ENCODE data around the gene COG2.

Gene COG2

GRCh38 chr1:230610589-230610988, 31.7 kb upstream of the COG2 start:
- Histone ChIP-seq H3K4me1 (ENCODE audit: control insufficient read depth, insufficient read depth, low read length) (no peaks in the 10 kb centered on the region), H3K9me3 (ENCODE audit: control insufficient read depth in 2 of 2, low read length in 2 of 2) (no peaks in the 10 kb centered on the region), H3K27ac (ENCODE audit: low read length) (no peak overlapping the region), H3K4me3 (ENCODE audit: low read length in 2 of 2) (no peak overlapping the region), H3K36me3 (ENCODE audit: control insufficient read depth in 2 of 2, insufficient read depth in 2 of 2, low read length in 2 of 2) (no peaks in the 10 kb centered on the region), H3K9ac (ENCODE audit: low read length in 2 of 2) (no peak overlapping the region), H3K27me3 (ENCODE audit: control insufficient read depth in 1 of 2, insufficient read depth in 2 of 2, low read length in 2 of 2) (peaks cover 0 to 3% of the 10 kb centered on the region in 2 donors)

GRCh38 chr1:230611128-230611877, 31.0 kb upstream of the COG2 start:
- Histone ChIP-seq H3K27me3 (ENCODE audit: control insufficient read depth in 1 of 2, insufficient read depth in 2 of 2, low read length in 2 of 2) (peaks cover 0 to 3% of the 10 kb centered on the region in 2 donors), H3K4me1 (ENCODE audit: control insufficient read depth, insufficient read depth, low read length) (no peaks in the 10 kb centered on the region), H3K27ac (ENCODE audit: low read length) (no peak overlapping the region), H3K36me3 (ENCODE audit: control insufficient read depth in 2 of 2, insufficient read depth in 2 of 2, low read length in 2 of 2) (no peaks in the 10 kb centered on the region), H3K9ac (ENCODE audit: low read length in 2 of 2) (no peak overlapping the region), H3K9me3 (ENCODE audit: control insufficient read depth in 2 of 2, low read length in 2 of 2) (no peaks in the 10 kb centered on the region), H3K4me3 (ENCODE audit: low read length in 2 of 2) (no peak overlapping the region)

- H3K27me3 ChIP-seq (ENCODE audit: control insufficient read depth in 1 of 2, insufficient read depth in 2 of 2, low read length in 2 of 2), result peaks cover 0 to 3% of the 10 kb centered on the region in 2 donors
- H3K9me3 ChIP-seq (ENCODE audit: control insufficient read depth in 2 of 2, low read length in 2 of 2), result no peaks in the 10 kb centered on the region
- H3K9ac ChIP-seq (ENCODE audit: low read length in 2 of 2), result no peak overlapping the region
- H3K36me3 ChIP-seq (ENCODE audit: control insufficient read depth in 2 of 2, insufficient read depth in 2 of 2, low read length in 2 of 2), result no peaks in the 10 kb centered on the region
- no peak overlapping the region for H3K27ac ChIP-seq (ENCODE audit: low read length)
- H3K4me3 ChIP-seq (ENCODE audit: low read length in 2 of 2), result no peak overlapping the region
- H3K4me1 ChIP-seq (ENCODE audit: control insufficient read depth, insufficient read depth, low read length), result no peaks in the 10 kb centered on the region
These were observed 30.4 kb upstream of the COG2 start for GRCh38 chr1:230611878-230612235.

GRCh38 chr1:230612651-230613050, 29.6 kb upstream of the COG2 start:
- H3K4me3 ChIP-seq (ENCODE audit: low read length in 2 of 2), result no peak overlapping the region
- H3K9ac ChIP-seq (ENCODE audit: low read length in 2 of 2), result no peak overlapping the region
- H3K9me3 ChIP-seq (ENCODE audit: control insufficient read depth in 2 of 2, low read length in 2 of 2), result no peaks in the 10 kb centered on the region
- H3K4me1 ChIP-seq (ENCODE audit: control insufficient read depth, insufficient read depth, low read length), result no peaks in the 10 kb centered on the region
- H3K27me3 ChIP-seq (ENCODE audit: control insufficient read depth in 1 of 2, insufficient read depth in 2 of 2, low read length in 2 of 2), result peaks cover 0 to 4% of the 10 kb centered on the region in 2 donors
- no peaks in the 10 kb centered on the region for H3K36me3 ChIP-seq (ENCODE audit: control insufficient read depth in 2 of 2, insufficient read depth in 2 of 2, low read length in 2 of 2)
- H3K27ac ChIP-seq (ENCODE audit: low read length), result no peak overlapping the region

- Histone ChIP-seq H3K9ac (ENCODE audit: low read length in 2 of 2) (no peak overlapping the region), H3K27me3 (ENCODE audit: control insufficient read depth in 1 of 2, insufficient read depth in 2 of 2, low read length in 2 of 2) (peaks cover 0 to 9% of the 10 kb centered on the region in 2 donors), H3K9me3 (ENCODE audit: control insufficient read depth in 2 of 2, low read length in 2 of 2) (no peaks in the 10 kb centered on the region), H3K27ac (ENCODE audit: low read length) (no peak overlapping the region), H3K4me1 (ENCODE audit: control insufficient read depth, insufficient read depth, low read length) (no peaks in the 10 kb centered on the region), H3K4me3 (ENCODE audit: low read length in 2 of 2) (no peak overlapping the region), H3K36me3 (ENCODE audit: control insufficient read depth in 2 of 2, insufficient read depth in 2 of 2, low read length in 2 of 2) (no peaks in the 10 kb centered on the region)
These were observed 28.2 kb upstream of the COG2 start for GRCh38 chr1:230614121-230614520.

GRCh38 chr1:230618537-230618936, 23.7 kb upstream of the COG2 start:
- H3K9me3 ChIP-seq (ENCODE audit: control insufficient read depth in 2 of 2, low read length in 2 of 2), result no peaks in the 10 kb centered on the region
- peaks cover 0 to 10% of the 10 kb centered on the region in 2 donors for H3K27me3 ChIP-seq (ENCODE audit: control insufficient read depth in 1 of 2, insufficient read depth in 2 of 2, low read length in 2 of 2)
- no peak overlapping the region for H3K9ac ChIP-seq (ENCODE audit: low read length in 2 of 2)

GRCh38 chr1:230620649-230621323, 21.5 kb upstream of the COG2 start:
- H3K4me1 ChIP-seq (ENCODE audit: control insufficient read depth, insufficient read depth, low read length), result no peaks in the 10 kb centered on the region
- no peak overlapping the region for H3K4me3 ChIP-seq (ENCODE audit: low read length in 2 of 2)
- H3K27ac ChIP-seq (ENCODE audit: low read length), result no peak overlapping the region
- no peaks in the 10 kb centered on the region for H3K36me3 ChIP-seq (ENCODE audit: control insufficient read depth in 2 of 2, insufficient read depth in 2 of 2, low read length in 2 of 2)
- H3K9ac ChIP-seq (ENCODE audit: low read length in 2 of 2), result no peak overlapping the region
- peaks cover 0 to 2% of the 10 kb centered on the region in 2 donors for H3K9me3 ChIP-seq (ENCODE audit: control insufficient read depth in 2 of 2, low read length in 2 of 2)
- H3K27me3 ChIP-seq (ENCODE audit: control insufficient read depth in 1 of 2, insufficient read depth in 2 of 2, low read length in 2 of 2), result peaks cover 0 to 14% of the 10 kb centered on the region in 2 donors

More at GRCh38 chr1:230618537-230618936, 23.7 kb upstream of the COG2 start:
- Histone ChIP-seq H3K4me1 (ENCODE audit: control insufficient read depth, insufficient read depth, low read length) (no peaks in the 10 kb centered on the region), H3K4me3 (ENCODE audit: low read length in 2 of 2) (no peak overlapping the region), H3K27ac (ENCODE audit: low read length) (no peak overlapping the region), H3K36me3 (ENCODE audit: control insufficient read depth in 2 of 2, insufficient read depth in 2 of 2, low read length in 2 of 2) (no peaks in the 10 kb centered on the region)

- Histone ChIP-seq H3K27me3 (ENCODE audit: control insufficient read depth in 1 of 2, insufficient read depth in 2 of 2, low read length in 2 of 2) (peaks cover 0 to 14% of the 10 kb centered on the region in 2 donors), H3K36me3 (ENCODE audit: control insufficient read depth in 2 of 2, insufficient read depth in 2 of 2, low read length in 2 of 2) (no peaks in the 10 kb centered on the region), H3K9ac (ENCODE audit: low read length in 2 of 2) (no peak overlapping the region), H3K9me3 (ENCODE audit: control insufficient read depth in 2 of 2, low read length in 2 of 2) (peaks cover 0 to 2% of the 10 kb centered on the region in 2 donors), H3K4me3 (ENCODE audit: low read length in 2 of 2) (no peak overlapping the region), H3K27ac (ENCODE audit: low read length) (no peak overlapping the region), H3K4me1 (ENCODE audit: control insufficient read depth, insufficient read depth, low read length) (no peaks in the 10 kb centered on the region)
These were observed 20.8 kb upstream of the COG2 start for GRCh38 chr1:230621324-230622030.

GRCh38 chr1:230622151-230622550, 20.1 kb upstream of the COG2 start:
- Histone ChIP-seq H3K27me3 (ENCODE audit: control insufficient read depth in 1 of 2, insufficient read depth in 2 of 2, low read length in 2 of 2) (peaks cover 0 to 14% of the 10 kb centered on the region in 2 donors), H3K9me3 (ENCODE audit: control insufficient read depth in 2 of 2, low read length in 2 of 2) (peaks cover 0 to 2% of the 10 kb centered on the region in 2 donors)

GRCh38 chr1:230624097-230624713, 18.1 kb upstream of the COG2 start:
- peaks cover 0 to 11% of the 10 kb centered on the region in 2 donors for H3K27me3 ChIP-seq (ENCODE audit: control insufficient read depth in 1 of 2, insufficient read depth in 2 of 2, low read length in 2 of 2)
- H3K9me3 ChIP-seq (ENCODE audit: control insufficient read depth in 2 of 2, low read length in 2 of 2), result peaks cover 0 to 2% of the 10 kb centered on the region in 2 donors
- H3K36me3 ChIP-seq (ENCODE audit: control insufficient read depth in 2 of 2, insufficient read depth in 2 of 2, low read length in 2 of 2), result no peaks in the 10 kb centered on the region
- H3K9ac ChIP-seq (ENCODE audit: low read length in 2 of 2), result no peak overlapping the region
- no peak overlapping the region for H3K4me3 ChIP-seq (ENCODE audit: low read length in 2 of 2)
- no peak overlapping the region for H3K27ac ChIP-seq (ENCODE audit: low read length)
- no peaks in the 10 kb centered on the region for H3K4me1 ChIP-seq (ENCODE audit: control insufficient read depth, insufficient read depth, low read length)

More at GRCh38 chr1:230622151-230622550, 20.1 kb upstream of the COG2 start:
- Histone ChIP-seq H3K4me3 (ENCODE audit: low read length in 2 of 2) (no peak overlapping the region), H3K4me1 (ENCODE audit: control insufficient read depth, insufficient read depth, low read length) (no peaks in the 10 kb centered on the region), H3K36me3 (ENCODE audit: control insufficient read depth in 2 of 2, insufficient read depth in 2 of 2, low read length in 2 of 2) (no peaks in the 10 kb centered on the region), H3K27ac (ENCODE audit: low read length) (no peak overlapping the region), H3K9ac (ENCODE audit: low read length in 2 of 2) (no peak overlapping the region)

Measured in stomach smooth muscle (tissue), 2 donors.